Ishikawa (cell line): ENCODE results near the gene OR4C6.

ENCODE experiments used
- CEBPB ChIP-seq: IDR thresholded peaks from 2 replicates; pipeline ENCODE4 v1.6.1; 2012
- EGR1 ChIP-seq: IDR thresholded peaks from 2 replicates; pipeline ENCODE4 v1.6.1; 2012
- RAD21 ChIP-seq: IDR thresholded peaks from 2 replicates; pipeline ENCODE4 v1.6.1; 2012; ENCODE audit warnings: low read depth
- TEAD4 ChIP-seq: IDR thresholded peaks from 2 replicates; pipeline ENCODE4 v1.6.1; 2012

DNA sequence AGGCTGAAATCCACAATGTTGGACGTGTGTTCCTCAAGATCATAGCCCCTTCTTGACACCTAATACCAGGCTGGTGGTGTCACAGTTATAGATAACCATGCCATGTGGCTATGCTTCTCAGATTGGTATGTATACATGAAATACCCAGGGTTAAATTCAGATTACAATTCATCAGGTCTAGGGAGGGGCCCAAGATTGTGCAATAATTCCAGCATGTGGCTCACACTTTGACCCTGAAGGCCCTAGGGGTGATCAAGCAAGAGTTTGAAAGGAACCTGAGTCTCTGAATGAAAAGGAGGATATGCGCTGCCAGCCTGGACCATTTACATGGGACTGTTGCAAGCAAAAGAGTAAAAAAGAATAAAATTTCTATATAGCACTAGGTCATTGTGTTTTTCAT is 7.4 kb downstream of the OR4C6 start:
- TF ChIP-seq CEBPB (no peak), EGR1 (no peak), TEAD4 (no peak), RAD21 (no peak)
